NCI-H1048 (cell line): ENCODE measurements around the gene PDE6A.

Experiments
- DNase-seq: peaks from one replicate; lab custom pipeline; 2025; lab: John Stamatoyannopoulos, UW

Gene PDE6A

GRCh38 chr5:149944666-149945065 is at the start of gene PDE6A:
TSS of gene PDE6A (minus strand) at chr5:149944793. CDS start at chr5:149944673, 120 bp downstream.
- no peak for DNase-seq

GRCh38 chr5:149993471-149993870 is 48.9 kb upstream of the PDE6A start:
- no peak for DNase-seq

GRCh38 chr5:149990518-149991376 is 46.2 kb upstream of the PDE6A start:
- peak; percentile 41 for DNase-seq

- DNase-seq, result no peak
These were observed 43.5 kb upstream of the PDE6A start for GRCh38 chr5:149988126-149988525.

GRCh38 chr5:149982505-149982904 is 37.9 kb upstream of the PDE6A start:
- no peak for DNase-seq

GRCh38 chr5:149981206-149981605 is 36.6 kb upstream of the PDE6A start:
- no peak for DNase-seq

- DNase-seq, result no peak
These were observed 35.3 kb upstream of the PDE6A start for GRCh38 chr5:149979896-149980295.

GRCh38 chr5:149975409-149975808 is 30.8 kb upstream of the PDE6A start:
- no peak for DNase-seq

GRCh38 chr5:149969181-149969930 is 24.8 kb upstream of the PDE6A start:
- DNase-seq, result no peak

- DNase-seq, result no peak
These were observed 22.4 kb upstream of the PDE6A start for GRCh38 chr5:149966946-149967345.

GRCh38 chr5:149963729-149964128 is 19.1 kb upstream of the PDE6A start:
- DNase-seq, result no peak

GRCh38 chr5:149962601-149963300 is 18.2 kb upstream of the PDE6A start:
- DNase-seq, result no peak

GRCh38 chr5:149961957-149962409 is 17.4 kb upstream of the PDE6A start:
- DNase-seq, result no peak

GRCh38 chr5:149961186-149961685 is 16.6 kb upstream of the PDE6A start:
- DNase-seq, result no peak

GRCh38 chr5:149960272-149961185 is 15.9 kb upstream of the PDE6A start, which contains the start of gene SLC26A2:
TSS of gene SLC26A2 (plus strand) at chr5:149960758. CDS start at chr5:149977653, 16,895 bp downstream.
- peak; percentile 69 for DNase-seq

GRCh38 chr5:149959406-149960236 is 15.0 kb upstream of the PDE6A start:
- DNase-seq, result no peak

GRCh38 chr5:149957855-149958254 is 13.3 kb upstream of the PDE6A start:
- no peak for DNase-seq

GRCh38 chr5:149956685-149957084 is 12.1 kb upstream of the PDE6A start:
- DNase-seq, result no peak

GRCh38 chr5:149954798-149955197 is 10.2 kb upstream of the PDE6A start:
- DNase-seq, result no peak
